GM23248 (cell line): ENCODE results near the gene RABEP2. TPM values are rescaled to one million over a fixed set of nuclear protein-coding genes. Genes with fewer than 3 reads are reported as not detected.

Source experiments
- DNase-seq: peaks from one replicate; pipeline ENCODE4 v3.0.0-alpha.2; 2015
- H2AFZ ChIP-seq: fragments of 200-600 bp; sonication (generic); 2 replicates; pipeline ENCODE4 v1.6.1; 2016; ENCODE audit warnings: antibody characterized with exemption
- H3F3A ChIP-seq: fragments of 200-600 bp; sonication (generic); 2 replicates; pipeline ENCODE4 v1.6.1; 2016; ENCODE audit warnings: mild to moderate bottlenecking, antibody characterized with exemption, mixed run types; ENCODE audit not compliant: insufficient read depth
- H3K27ac ChIP-seq: fragments of 200-600 bp; sonication (generic); 2 replicates; pipeline ENCODE4 v1.5.1; 2016; ENCODE audit warnings: mild to moderate bottlenecking
- H3K27me3 ChIP-seq: fragments of 200-600 bp; sonication (generic); replicated peaks from 2 replicates; pipeline ENCODE4 v1.6.1; 2016; ENCODE audit warnings: mild to moderate bottlenecking; ENCODE audit not compliant: insufficient read depth
- H3K36me3 ChIP-seq: fragments of 200-600 bp; sonication (generic); 2 replicates; pipeline ENCODE4 v1.6.1; 2016; ENCODE audit warnings: low read depth, mild to moderate bottlenecking
- H3K4me1 ChIP-seq: fragments of 200-600 bp; sonication (generic); 2 replicates; pipeline ENCODE4 v1.6.1; 2016; ENCODE audit warnings: mild to moderate bottlenecking; ENCODE audit not compliant: insufficient read depth
- H3K4me2 ChIP-seq: fragments of 200-600 bp; sonication (generic); one replicate; pipeline ENCODE4 v1.6.1; 2016; ENCODE audit warnings: mild to moderate bottlenecking; ENCODE audit not compliant: unreplicated experiment
- H3K4me3 ChIP-seq: fragments of 200-600 bp; sonication (generic); 2 replicates; pipeline ENCODE4 v1.5.1; 2016; ENCODE audit warnings: mild to moderate bottlenecking
- H3K79me2 ChIP-seq: fragments of 200-600 bp; sonication (generic); 2 replicates; pipeline ENCODE4 v1.6.1; 2016; ENCODE audit warnings: mild to moderate bottlenecking; ENCODE audit not compliant: insufficient read depth
- H3K9ac ChIP-seq: fragments of 200-600 bp; sonication (generic); 2 replicates; pipeline ENCODE4 v1.6.1; 2016; ENCODE audit warnings: mild to moderate bottlenecking
- H3K9me2 ChIP-seq: fragments of 200-600 bp; sonication (generic); 2 replicates; pipeline ENCODE4 v1.6.1; 2016; ENCODE audit warnings: mixed run types, mild to moderate bottlenecking, moderate library complexity; ENCODE audit not compliant: insufficient read depth
- H3K9me3 ChIP-seq: fragments of 200-600 bp; sonication (generic); one replicate; pipeline ENCODE4 v1.6.1; 2017; ENCODE audit warnings: low read depth
- H4K20me1 ChIP-seq: fragments of 200-600 bp; sonication (generic); 2 replicates; pipeline ENCODE4 v1.6.0; 2016; ENCODE audit not compliant: insufficient read depth
- EZH2 ChIP-seq: fragments of 200-600 bp; sonication (generic); IDR thresholded peaks from 2 replicates; pipeline ENCODE4 v1.6.1; 2018; ENCODE audit warnings: antibody characterized with exemption, mild to moderate bottlenecking; ENCODE audit not compliant: insufficient read depth, poor library complexity, severe bottlenecking
- EZH2phosphoT487 ChIP-seq: fragments of 200-600 bp; sonication (generic); IDR thresholded peaks from 2 replicates; pipeline ENCODE4 v1.6.1; 2018; ENCODE audit warnings: antibody characterized with exemption, moderate library complexity, mild to moderate bottlenecking, low read depth; ENCODE audit not compliant: insufficient read depth
- WGBS, 2 experiments: methylation state at CpG; one replicate each; pipeline ENCODE4 v1.1.6; 2015 to 2017; ENCODE audit warnings: low lambda C conversion rate in 2 of 2, low coverage in 1 of 2; ENCODE audit errors: missing lambda C conversion rate in 2 of 2; 5-methylcytosine and 5-hydroxymethylcytosine counted together
- in situ Hi-C: fragments of 300-500 bp; cut with MboI; formaldehyde crosslinking; loops from 2 replicates; pipeline ENCODE4 v1.15.0; 2020
- polyA plus RNA-seq: library from polyadenylated mRNA; unstranded; fragments of >200 nt; fragmentation: Nextera tagmentation; extraction: Ambion mirVana; gene quantifications from 2 replicates; pipeline ENCODE4 v1.2.1, GENCODE V29; 2016
- total RNA-seq: library from RNA; depleted of rRNA; stranded (reverse); fragments of >200 nt; shearing (Covaris generic); gene quantifications from 2 replicates; pipeline ENCODE4 v1.2.3, GENCODE V29; 2014

RABEP2 gene
- total and polyA plus RNA-seq, 2 experiments from 2014 or later = 14.0 to 53.4 TPM

DNA sequence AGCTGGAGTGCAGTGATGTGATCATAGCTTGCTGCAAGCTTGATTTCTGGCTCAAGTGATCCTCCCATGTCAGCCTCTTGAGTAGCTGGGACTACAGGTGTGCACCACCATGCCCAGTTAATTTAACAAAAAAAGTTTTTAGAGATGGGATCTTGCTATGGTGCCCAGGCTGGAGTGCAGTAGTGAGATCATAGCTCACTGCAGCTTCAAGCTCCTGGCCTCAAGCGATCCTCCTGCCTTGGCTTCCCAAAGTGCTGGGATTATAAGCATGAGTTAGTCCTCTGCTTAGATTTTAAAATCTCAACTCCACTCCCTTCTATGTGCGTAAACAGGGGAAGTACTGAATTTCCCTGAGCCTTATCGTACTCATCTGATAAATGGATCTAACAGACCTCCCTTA, 6.3 kb downstream of the RABEP2 start:
- H3K9me3 ChIP-seq = no peaks in the 10 kb centered on the region
- no peaks in the 10 kb centered on the region for H3K27me3 ChIP-seq
- no peaks in the 10 kb centered on the region for H3K4me1 ChIP-seq
- H3K79me2 ChIP-seq = no peaks in the 10 kb centered on the region
- H3K36me3 ChIP-seq = no peaks in the 10 kb centered on the region
- WGBS, 2 experiments = 97 to 98% methylated on average over 3 of the region's 3 CpGs
- DNase-seq = no peak
- TF ChIP-seq EZH2phosphoT487 (no peak), EZH2 (no peak)
- no peak overlapping the region for H3K4me3 ChIP-seq
- no peak overlapping the region for H3K27ac ChIP-seq
- no peak overlapping the region for H3K9ac ChIP-seq
- H4K20me1 ChIP-seq = no peaks in the 10 kb centered on the region
- H2AFZ ChIP-seq = no peak overlapping the region
- H3K9me2 ChIP-seq = no peaks in the 10 kb centered on the region
- H3K4me2 ChIP-seq = no peak overlapping the region
- H3F3A ChIP-seq = peaks cover 11% of the 10 kb centered on the region; the same call in 1 of the 2 replicates
- in situ Hi-C loops = no loop called here

DNA sequence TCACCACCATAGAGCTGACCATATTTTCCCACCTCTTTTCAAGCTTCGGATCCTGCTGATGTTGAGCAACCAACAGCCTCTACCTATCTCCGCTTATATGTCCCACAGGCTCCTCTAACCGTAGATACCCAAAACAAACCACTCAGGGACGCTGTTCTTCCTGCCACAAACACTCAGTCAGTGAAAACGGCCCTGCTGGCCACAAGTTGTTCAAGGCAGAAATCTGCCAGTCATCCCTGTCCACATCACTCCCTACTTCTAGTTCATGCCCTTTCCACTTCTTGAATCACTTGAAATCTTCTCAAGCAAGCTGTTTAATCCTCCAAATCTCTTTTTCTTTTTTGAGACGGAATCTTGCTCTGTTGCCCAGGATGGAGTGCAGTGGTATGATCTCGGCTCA, 7.9 kb downstream of the RABEP2 start:
- H3K4me2 ChIP-seq = no peak overlapping the region
- H3K9me2 ChIP-seq = no peaks in the 10 kb centered on the region
- H3K4me1 ChIP-seq = no peaks in the 10 kb centered on the region
- no peaks in the 10 kb centered on the region for H3K27me3 ChIP-seq
- H4K20me1 ChIP-seq = no peaks in the 10 kb centered on the region
- WGBS, 2 experiments = 98 to 100% methylated on average over 7 of the region's 7 CpGs
- DNase-seq = no peak
- H3K4me3 ChIP-seq = no peak overlapping the region
- no peaks in the 10 kb centered on the region for H3K79me2 ChIP-seq
- in situ Hi-C loops = no loop called here
- no peak for TF ChIP-seq EZH2phosphoT487
- no peak for TF ChIP-seq EZH2
- no peak overlapping the region for H2AFZ ChIP-seq
- no peaks in the 10 kb centered on the region for H3K36me3 ChIP-seq
- H3K9ac ChIP-seq = no peak overlapping the region
- no peaks in the 10 kb centered on the region for H3K9me3 ChIP-seq
- peaks cover 11% of the 10 kb centered on the region; the same call in 1 of the 2 replicates for H3F3A ChIP-seq
- no peak overlapping the region for H3K27ac ChIP-seq

DNA sequence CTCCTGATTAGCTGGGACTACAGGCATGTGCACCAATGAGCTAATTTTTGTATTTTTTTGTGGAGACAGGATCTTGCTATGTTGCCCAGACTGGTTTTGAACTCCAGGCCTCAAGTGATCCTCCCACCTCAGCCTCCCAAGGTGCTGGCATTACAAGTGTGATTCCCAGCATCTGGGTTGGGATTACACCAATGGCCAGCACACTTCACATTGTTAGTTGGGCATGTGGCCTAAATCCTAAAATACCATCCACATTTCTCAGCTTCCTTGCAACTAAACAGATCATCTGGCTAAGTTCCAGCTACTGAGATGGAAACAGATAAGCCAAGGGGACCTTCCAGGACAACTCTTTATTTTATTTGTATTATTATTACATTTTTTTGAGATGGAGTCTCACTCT, 9.9 kb downstream of the RABEP2 start:
- Histone ChIP-seq H3K4me2 (no peak overlapping the region), H3K4me3 (no peak overlapping the region), H3K9ac (no peak overlapping the region), H3K9me2 (no peaks in the 10 kb centered on the region), H3K4me1 (no peaks in the 10 kb centered on the region), H3K27ac (no peak overlapping the region), H3K9me3 (no peaks in the 10 kb centered on the region), H2AFZ (no peak overlapping the region), H3F3A (peaks cover 11% of the 10 kb centered on the region; the same call in 1 of the 2 replicates), H3K79me2 (no peaks in the 10 kb centered on the region), H4K20me1 (no peaks in the 10 kb centered on the region), H3K36me3 (no peaks in the 10 kb centered on the region), H3K27me3 (no peaks in the 10 kb centered on the region)
- peak; percentile 65 for DNase-seq
- in situ Hi-C loops = no loop called here
- no peak for TF ChIP-seq EZH2
- TF ChIP-seq EZH2phosphoT487 = no peak

DNA sequence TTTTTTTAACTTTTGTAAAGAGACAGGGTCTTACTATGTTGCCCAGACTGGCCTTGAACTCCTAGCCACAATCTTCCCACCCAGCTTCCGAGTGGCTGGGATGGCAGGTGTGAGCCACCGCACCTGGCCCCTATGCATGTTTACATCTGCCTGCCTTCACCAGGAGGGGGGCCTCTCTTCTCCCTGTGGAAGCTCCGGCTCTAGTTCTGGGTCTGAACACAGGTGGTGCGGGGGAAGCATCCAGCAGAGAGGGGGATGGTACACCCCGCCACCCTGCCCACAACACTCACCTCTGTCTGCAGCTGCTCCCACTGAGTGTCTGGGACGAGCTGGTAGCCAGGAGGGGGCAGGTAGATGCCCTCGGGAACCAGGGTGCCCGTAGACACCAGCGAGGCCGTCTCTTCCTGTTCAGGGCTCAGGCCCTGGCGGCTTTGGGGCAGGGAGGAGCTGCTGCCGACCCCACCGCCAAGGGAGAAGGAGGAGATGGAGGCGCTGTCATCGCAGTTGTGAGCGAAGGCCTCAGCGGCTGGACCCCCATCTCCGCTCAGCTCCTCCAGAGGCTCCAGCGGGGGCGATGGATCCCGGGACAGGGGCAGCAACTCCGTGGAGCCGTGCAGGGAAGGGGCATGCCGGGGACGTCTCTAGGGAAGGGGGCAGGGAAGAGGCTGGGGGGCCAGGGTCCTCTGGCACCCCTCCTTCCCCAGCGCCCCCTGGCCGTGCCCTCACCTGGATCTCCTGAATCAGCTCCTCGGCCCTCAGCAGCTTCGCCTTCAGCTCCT, 10.9 kb downstream of the RABEP2 start:
- Histone ChIP-seq H3K4me1 (no peaks in the 10 kb centered on the region), H3F3A (peaks cover 11% of the 10 kb centered on the region; the same call in 1 of the 2 replicates), H3K9ac (no peak overlapping the region), H4K20me1 (no peaks in the 10 kb centered on the region), H3K4me3 (no peak overlapping the region), H2AFZ (no peak overlapping the region), H3K36me3 (no peaks in the 10 kb centered on the region), H3K4me2 (no peak overlapping the region), H3K9me2 (no peaks in the 10 kb centered on the region), H3K27ac (no peak overlapping the region), H3K9me3 (no peaks in the 10 kb centered on the region), H3K27me3 (no peaks in the 10 kb centered on the region), H3K79me2 (no peaks in the 10 kb centered on the region)
- DNase-seq = no peak
- in situ Hi-C loops = no loop called here
- WGBS, 2 experiments = 97% methylated on average over 21 to 29 of the region's 29 CpGs
- TF ChIP-seq EZH2phosphoT487 (no peak), EZH2 (no peak)

DNA sequence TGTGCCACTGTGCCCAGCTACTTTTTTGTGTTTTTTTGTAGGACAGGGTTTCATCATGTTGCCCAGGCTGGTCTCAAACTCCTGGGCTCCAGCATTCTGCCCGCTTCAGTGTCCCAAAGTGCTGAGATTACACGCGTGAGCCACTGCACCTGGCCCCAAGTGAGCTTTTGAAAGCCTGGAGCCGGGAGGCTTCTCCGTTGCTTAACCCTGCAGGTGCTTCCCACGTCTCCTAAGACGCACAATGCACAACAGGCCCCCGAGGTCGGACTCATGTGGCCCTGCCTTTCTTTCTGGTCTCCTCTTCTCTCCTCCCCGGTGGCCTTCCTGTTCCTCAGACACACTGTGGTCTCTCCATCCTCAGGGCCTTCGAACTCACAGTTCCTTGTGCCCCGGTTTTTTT, 12.5 kb downstream of the RABEP2 start:
- Histone ChIP-seq H3K27me3 (no peaks in the 10 kb centered on the region), H4K20me1 (no peaks in the 10 kb centered on the region), H3K9me3 (no peaks in the 10 kb centered on the region), H3K27ac (no peak overlapping the region), H2AFZ (no peak overlapping the region), H3K79me2 (no peaks in the 10 kb centered on the region), H3K36me3 (peaks cover 6% of the 10 kb centered on the region; the same call in 1 of the 2 replicates), H3K9ac (no peak overlapping the region), H3K4me2 (no peak overlapping the region), H3K4me3 (no peak overlapping the region), H3F3A (peaks cover 11% of the 10 kb centered on the region; the same call in 1 of the 2 replicates), H3K4me1 (no peaks in the 10 kb centered on the region), H3K9me2 (no peaks in the 10 kb centered on the region)
- no peak for DNase-seq
- no peak for TF ChIP-seq EZH2phosphoT487
- TF ChIP-seq EZH2 = no peak
- in situ Hi-C loops = no loop called here
- 97% methylated on average over 12 of the region's 12 CpGs for WGBS, 2 experiments
